H1 (cell line): ENCODE results near the gene ARHGAP6. TPM values are rescaled to one million over a fixed set of nuclear protein-coding genes. Genes with fewer than 3 reads are reported as not detected.

Experiments used
- CTCF ChIA-PET: fragments of 300-600 bp; sonication (Branson Sonifier 250); formaldehyde crosslinking; loops from one replicate; lab custom pipeline; 2021; ENCODE audit not compliant: partially characterized antibody; lab: Charles Lee
- POLR2A ChIA-PET: fragments of 300-600 bp; sonication (Branson Sonifier 250); formaldehyde crosslinking; loops from one replicate; lab custom pipeline; 2021; ENCODE audit warnings: inconsistent platforms; ENCODE audit not compliant: partially characterized antibody; lab: Charles Lee
- DNase-seq, 2 experiments: peaks; one replicate each; pipeline versions ENCODE4 v3.0.0 to v3.0.0-alpha.2; 2010 to 2022; ENCODE audit warnings: low spot score in 2 of 2, low read depth in 1 of 2, mixed read lengths in 1 of 2
- FAIRE-seq: peaks from 2 replicates; lab custom pipeline; 2011; peaks lifted over from hg19 to GRCh38; lab: Jason Lieb, UNC
- H2AFZ ChIP-seq: 2 replicates; pipeline ENCODE4 v1.8.1; 2012; ENCODE audit warnings: low read length, inconsistent platforms
- H2AK5ac ChIP-seq: 2 replicates; pipeline ENCODE4 v1.6.1; 2013; ENCODE audit warnings: low read depth, low read length
- H2BK120ac ChIP-seq: replicated peaks from 2 replicates; pipeline ENCODE3; 2013; ENCODE audit warnings: low read depth, low read length, inconsistent platforms
- H2BK12ac ChIP-seq: 2 replicates; pipeline ENCODE4 v1.6.1; 2013; ENCODE audit warnings: low read depth, low read length
- H2BK15ac ChIP-seq: 2 replicates; pipeline ENCODE4 v1.6.1; 2013; ENCODE audit warnings: low read length
- H2BK20ac ChIP-seq: 2 replicates; pipeline ENCODE4 v1.6.1; 2013; ENCODE audit warnings: low read length
- H2BK5ac ChIP-seq: 2 replicates; pipeline ENCODE4 v1.6.1; 2013; ENCODE audit warnings: low read depth, low read length
- H3K14ac ChIP-seq: 2 replicates; pipeline ENCODE4 v1.6.1; 2013; ENCODE audit warnings: inconsistent platforms; ENCODE audit not compliant: insufficient read length
- H3K18ac ChIP-seq: 2 replicates; pipeline ENCODE4 v1.6.1; 2013; ENCODE audit warnings: low read length; ENCODE audit errors: extremely low read depth
- H3K23ac ChIP-seq: 2 replicates; pipeline ENCODE4 v1.6.1; 2013; ENCODE audit warnings: inconsistent platforms; ENCODE audit not compliant: insufficient read length
- H3K23me2 ChIP-seq: 2 replicates; pipeline ENCODE4 v1.6.1; 2013; ENCODE audit warnings: low read depth, low read length
- H3K27ac ChIP-seq: 2 replicates; pipeline ENCODE4 v1.6.1; 2011; ENCODE audit warnings: low read depth, low read length, inconsistent platforms
- H3K27me3 ChIP-seq, 4 experiments: replicated peaks in 1 of 4; 1 replicate in 1 of 4; 2 replicates in 3 of 4; pipeline versions ENCODE4 v1.6.1 to v1.8.1; 2011 to 2013; ENCODE audit warnings: low read length in 3 of 4, mild to moderate bottlenecking in 3 of 4, inconsistent platforms in 2 of 4, mixed read lengths in 2 of 4, moderate library complexity in 1 of 4; ENCODE audit not compliant: control insufficient read depth in 3 of 4, insufficient read depth in 3 of 4; ENCODE audit errors: extremely low read depth in 1 of 4
- H3K36me3 ChIP-seq, 4 experiments: 2 replicates each; pipeline versions ENCODE4 v1.6.1 to v1.8.1; 2011 to 2013; ENCODE audit warnings: mild to moderate bottlenecking in 4 of 4, low read length in 3 of 4, moderate library complexity in 2 of 4, control low read depth in 1 of 4, inconsistent platforms in 1 of 4; ENCODE audit not compliant: insufficient read depth in 4 of 4, control insufficient read depth in 2 of 4
- H3K4ac ChIP-seq: replicated peaks from 2 replicates; pipeline ENCODE3; 2013; ENCODE audit warnings: low read length, low read depth, mixed read lengths, inconsistent platforms; ENCODE audit not compliant: insufficient read length
- H3K4me1 ChIP-seq, 4 experiments: replicated peaks in 1 of 4; 1 replicate in 1 of 4; 2 replicates in 3 of 4; pipeline versions ENCODE4 v1.6.1 to v1.8.1; 2011 to 2013; ENCODE audit warnings: low read length in 3 of 4, inconsistent platforms in 2 of 4, mixed read lengths in 1 of 4; ENCODE audit not compliant: insufficient read depth in 4 of 4, control insufficient read depth in 3 of 4
- H3K4me2 ChIP-seq, 2 experiments: 2 replicates each; pipeline versions ENCODE4 v1.6.1 to v1.8.1; 2011 to 2013; ENCODE audit warnings: low read depth in 2 of 2, low read length in 2 of 2, control low read depth in 1 of 2, inconsistent platforms in 1 of 2, mild to moderate bottlenecking in 1 of 2; ENCODE audit not compliant: insufficient read depth in 1 of 2
- H3K4me3 ChIP-seq, 4 experiments: fragments of 200-600, 300-600 bp in 1 of 4; sonication (generic), shearing (Covaris generic), sonication (Bioruptor Twin) in 1 of 4; 2 replicates each; pipeline versions ENCODE4 v1.5.1 to v1.8.1; 2011 to 2016; ENCODE audit warnings: low read length in 4 of 4, low read depth in 3 of 4, control low read depth in 2 of 4, inconsistent platforms in 2 of 4, mild to moderate bottlenecking in 2 of 4, mixed read lengths in 1 of 4, moderate library complexity in 1 of 4; ENCODE audit not compliant: insufficient read depth in 2 of 4; ENCODE audit errors: extremely low read depth in 1 of 4
- H3K56ac ChIP-seq: replicated peaks from 2 replicates; pipeline ENCODE3; 2013; ENCODE audit warnings: low read depth, mild to moderate bottlenecking, mixed read lengths, low read length, inconsistent platforms; ENCODE audit not compliant: insufficient read length
- H3K79me1 ChIP-seq: 2 replicates; pipeline ENCODE4 v1.6.1; 2013; ENCODE audit warnings: low read depth, low read length, control low read depth
- H3K79me2 ChIP-seq, 2 experiments: 2 replicates each; pipeline versions ENCODE4 v1.6.1 to v1.8.1; 2012 to 2013; ENCODE audit warnings: low read length in 2 of 2, mild to moderate bottlenecking in 2 of 2, inconsistent platforms in 1 of 2; ENCODE audit not compliant: insufficient read depth in 2 of 2, control insufficient read depth in 1 of 2
- H3K9ac ChIP-seq, 4 experiments: replicated peaks in 1 of 4; 1 replicate in 1 of 4; 2 replicates in 3 of 4; pipeline versions ENCODE4 v1.6.1 to v1.8.1; 2011 to 2013; ENCODE audit warnings: low read depth in 3 of 4, low read length in 3 of 4, control low read depth in 2 of 4, mild to moderate bottlenecking in 2 of 4, moderate library complexity in 2 of 4, inconsistent platforms in 1 of 4; ENCODE audit errors: extremely low read depth in 1 of 4
- H3K9me3 ChIP-seq, 2 experiments: 2 replicates each; pipeline versions ENCODE4 v1.6.1 to v1.8.1; 2012 to 2013; ENCODE audit warnings: mild to moderate bottlenecking in 2 of 2, moderate library complexity in 2 of 2, control low read depth in 1 of 2, inconsistent platforms in 1 of 2, low read depth in 1 of 2, low read length in 1 of 2, mixed read lengths in 1 of 2; ENCODE audit not compliant: insufficient read depth in 2 of 2
- H4K20me1 ChIP-seq, 2 experiments: replicated peaks in 1 of 2; 2 replicates each; pipeline versions ENCODE3 to v1.8.1; 2011 to 2013; ENCODE audit warnings: inconsistent platforms in 2 of 2, low read length in 2 of 2, mild to moderate bottlenecking in 1 of 2; ENCODE audit not compliant: insufficient read depth in 2 of 2, control insufficient read depth in 1 of 2
- H4K5ac ChIP-seq: 2 replicates; pipeline ENCODE4 v1.6.1; 2013; ENCODE audit warnings: low read length, low read depth, mixed read lengths, inconsistent platforms; ENCODE audit not compliant: insufficient read length
- H4K8ac ChIP-seq: 2 replicates; pipeline ENCODE4 v1.8.0; 2013; ENCODE audit warnings: mild to moderate bottlenecking, moderate library complexity, low read length, inconsistent platforms; ENCODE audit not compliant: insufficient read depth; ENCODE audit errors: extremely low read depth
- H4K91ac ChIP-seq: replicated peaks from 2 replicates; pipeline ENCODE3; 2013; ENCODE audit warnings: low read length, mixed read lengths, inconsistent platforms; ENCODE audit not compliant: insufficient read length
- BACH1 ChIP-seq: IDR thresholded peaks from 2 replicates; pipeline ENCODE4 v1.6.1; 2012; ENCODE audit warnings: low read length, improper control_type of control experiment
- KDM1A ChIP-seq: fragments of 200-600, 300-600 bp; sonication (generic); IDR thresholded peaks from 2 replicates; pipeline ENCODE4 v1.7.1; 2016; ENCODE audit warnings: mild to moderate bottlenecking, low read length, borderline replicate concordance
- KDM4A ChIP-seq: IDR thresholded peaks from one replicate; pipeline ENCODE4 v1.7.1; 2012; ENCODE audit warnings: low read depth, mild to moderate bottlenecking, moderate library complexity, low read length, inconsistent platforms; ENCODE audit not compliant: severe bottlenecking
- KDM5A ChIP-seq: fragments of 200-600 bp; IDR thresholded peaks from 2 replicates; pipeline ENCODE4 v1.7.1; 2012; ENCODE audit warnings: mild to moderate bottlenecking, low read length, inconsistent platforms, mixed read lengths
- TAF1 ChIP-seq: IDR thresholded peaks from 2 replicates; pipeline ENCODE4 v1.6.1; 2011; ENCODE audit warnings: mild to moderate bottlenecking, low read depth, low read length
- TEAD4 ChIP-seq: IDR thresholded peaks from 2 replicates; pipeline ENCODE4 v1.6.1; 2012; ENCODE audit warnings: low read depth, low read length, inconsistent platforms, mixed read lengths
- YY1 ChIP-seq: IDR thresholded peaks from 2 replicates; pipeline ENCODE4 v1.6.1; 2011; ENCODE audit warnings: low read depth, mild to moderate bottlenecking, low read length
- ZNF274 ChIP-seq: IDR thresholded peaks from 2 replicates; pipeline ENCODE4 v1.7.0; 2012; ENCODE audit warnings: low read length, borderline replicate concordance; ENCODE audit errors: extremely low read depth
- WGBS, 2 experiments: shearing (Covaris generic) in 1 of 2; methylation state at CpG; one replicate each; pipeline versions ENCODE4 v1.1.6 to v1.1.7; 2013 to 2015; ENCODE audit warnings: low lambda C conversion rate in 2 of 2, mixed read lengths in 2 of 2, inconsistent platforms in 1 of 2, low coverage in 1 of 2, missing lambda C conversion rate in 1 of 2; ENCODE audit not compliant: insufficient replicate concordance in 2 of 2, insufficient coverage in 1 of 2, insufficient read length in 1 of 2; ENCODE audit errors: extremely low coverage in 1 of 2, missing lambda C conversion rate in 1 of 2; 5-methylcytosine and 5-hydroxymethylcytosine counted together
- polyA plus RNA-seq, 7 experiments: library from polyadenylated mRNA; depleted of rRNA in 3 of 7; stranded (reverse) in 5 of 7; unstranded in 2 of 7; fragments of >200 nt in 5 of 7; fragments of 200-250 nt in 2 of 7; gene quantifications; 1 replicate in 5 of 7; 2 replicates in 1 of 7; 4 replicates in 1 of 7; pipeline versions ENCODE4 v1.2.1 to v1.2.3, GENCODE V29; 2011 to 2013; ENCODE audit warnings: missing spikeins in 2 of 7, mixed read lengths in 2 of 7
- total RNA-seq: library from RNA; stranded (reverse); fragmentation: NEBNext Ultra II Directional; extraction: Animal tissue kit (Norgen Biotek cat#: 25700); gene quantifications from 2 replicates; pipeline ENCODE4 v1.2.1, GENCODE V29; 2021
- TF ChIP-seq, protein P1 (sequence below): IDR thresholded peaks from 2 replicates; pipeline ENCODE4 v1.6.1; 2011; ENCODE audit warnings: low read depth, mild to moderate bottlenecking, low read length; ENCODE audit not compliant: insufficient read depth
- TF ChIP-seq, protein P2 (sequence below): IDR thresholded peaks from 2 replicates; pipeline ENCODE4 v1.6.1; 2012; ENCODE audit warnings: inconsistent platforms

ARHGAP6 gene
- total and polyA plus RNA-seq, 2 of the 8 experiments (the other 6 are each of a cell fraction or from before 2014, with no cell fraction given): 0.35 to 0.82 TPM

GRCh38 chrX:11399489-11400094, 266.1 kb downstream of the ARHGAP6 start:
- no peaks in the 10 kb centered on the region for H3K79me2 ChIP-seq
- TF ChIP-seq ZNF274 (no peak), BACH1 (no peak), TEAD4 (no peak), TAF1 (no peak), KDM1A (no peak), KDM4A (no peak), YY1 (no peak), KDM5A (no peak)
- TF ChIP-seq, protein P1, sequence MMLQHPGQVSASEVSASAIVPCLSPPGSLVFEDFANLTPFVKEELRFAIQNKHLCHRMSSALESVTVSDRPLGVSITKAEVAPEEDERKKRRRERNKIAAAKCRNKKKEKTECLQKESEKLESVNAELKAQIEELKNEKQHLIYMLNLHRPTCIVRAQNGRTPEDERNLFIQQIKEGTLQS: no peak
- TF ChIP-seq, protein P2, sequence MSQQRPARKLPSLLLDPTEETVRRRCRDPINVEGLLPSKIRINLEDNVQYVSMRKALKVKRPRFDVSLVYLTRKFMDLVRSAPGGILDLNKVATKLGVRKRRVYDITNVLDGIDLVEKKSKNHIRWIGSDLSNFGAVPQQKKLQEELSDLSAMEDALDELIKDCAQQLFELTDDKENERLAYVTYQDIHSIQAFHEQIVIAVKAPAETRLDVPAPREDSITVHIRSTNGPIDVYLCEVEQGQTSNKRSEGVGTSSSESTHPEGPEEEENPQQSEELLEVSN: no peak
- TF ChIP-seq, all 59 proteins: peak for 0
- H4K20me1 ChIP-seq: no peaks in the 10 kb centered on the region
- H2BK15ac ChIP-seq: no peak overlapping the region
- no peak overlapping the region for H2AK5ac ChIP-seq
- H3K4me1 ChIP-seq: no peaks in the 10 kb centered on the region
- H3K4me2 ChIP-seq: no peak overlapping the region
- 88% methylated on average over 2 of the region's 2 CpGs; no CpG with 5 or more reads in 1 of the 2 experiments for WGBS, 2 experiments
- H3K27me3 ChIP-seq: no peaks in the 10 kb centered on the region
- no peak overlapping the region for H4K5ac ChIP-seq
- no peak overlapping the region for H2BK12ac ChIP-seq
- no peak overlapping the region for H3K14ac ChIP-seq
- no peak overlapping the region for H3K9ac ChIP-seq
- ChIA-PET POLR2A (no interaction called here), CTCF (interaction anchor here (0.7 to 1.4 kb wide), 2 partner anchors 18 to 1210 kb away, joined by 3 to 4 read pairs; no protein-coding TSS in a partner anchor)
- H4K91ac ChIP-seq: no peak overlapping the region
- no peak overlapping the region for H3K4me3 ChIP-seq
- H2BK120ac ChIP-seq: no peak overlapping the region
- FAIRE-seq (no peak), DNase-seq (no peak)
- H2BK20ac ChIP-seq: no peak overlapping the region
- H3K9me3 ChIP-seq: no peaks in the 10 kb centered on the region
- no peak overlapping the region for H2AFZ ChIP-seq
- no peaks in the 10 kb centered on the region for H3K79me1 ChIP-seq
- H3K23ac ChIP-seq: no peak overlapping the region
- no peak overlapping the region for H4K8ac ChIP-seq
- H3K56ac ChIP-seq: no peak overlapping the region
- no peaks in the 10 kb centered on the region for H3K36me3 ChIP-seq
- H2BK5ac ChIP-seq: no peak overlapping the region
- H3K4ac ChIP-seq: no peak overlapping the region
- no peaks in the 10 kb centered on the region for H3K23me2 ChIP-seq
- no peak overlapping the region for H3K27ac ChIP-seq
- H3K18ac ChIP-seq: no peak overlapping the region
